ENCODE measurements around the gene C10orf71.

DNA sequence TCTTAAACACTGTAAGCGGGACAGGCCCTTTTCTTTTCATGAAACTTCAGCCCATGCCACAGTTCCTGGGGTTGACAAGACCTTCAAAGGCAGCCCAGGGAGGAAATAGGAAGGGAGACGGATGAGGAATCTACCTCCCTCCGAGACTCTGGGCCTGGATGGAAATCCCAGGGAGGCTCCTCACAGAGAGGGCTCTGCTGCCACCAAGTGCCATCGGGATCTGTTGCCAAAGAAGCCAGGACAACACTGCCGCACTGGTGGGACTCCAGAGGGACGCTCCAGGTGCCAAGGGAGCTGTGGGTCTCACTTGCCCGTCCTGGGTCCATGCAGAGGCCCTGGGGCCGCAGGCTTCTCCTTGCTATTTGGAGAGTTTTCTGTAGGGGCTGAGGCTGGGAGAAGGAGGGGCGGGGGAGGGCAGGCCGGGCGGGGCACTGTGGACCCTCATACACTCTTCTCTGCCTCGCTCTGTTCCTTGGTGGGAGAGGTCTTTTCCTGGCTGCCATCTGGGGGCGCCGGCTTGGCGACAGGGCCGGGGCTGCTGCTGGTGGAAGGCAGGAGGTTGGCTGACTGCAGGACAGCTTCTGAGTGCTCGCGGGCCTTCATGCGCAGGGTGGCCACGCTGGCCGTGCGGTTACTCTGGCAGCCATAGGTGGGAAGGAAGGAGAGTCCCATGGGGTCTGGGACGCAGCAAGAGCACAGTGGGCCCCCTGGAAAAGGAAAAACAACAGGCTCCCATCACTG is 66.9 kb downstream of the C10orf71 start:
- no peak for TF ChIP-seq GATA2 (IDR thresholded peaks at IDR 0.05; ENCODE audit: low read depth, low read length)
- no peak for TF ChIP-seq GATA3 (IDR thresholded peaks at IDR 0.05; ENCODE audit: low read depth, low read length)

All from SH-SY5Y (cell line).